Measurements from ENCODE around the gene KRT73. TPM values are rescaled to one million over a fixed set of nuclear protein-coding genes. Genes with fewer than 3 reads are reported as not detected.
A peak's percentile ranks its signal among the peaks of the same experiment; 100 is the strongest.

The KRT73 gene
- total RNA-seq, 1 experiment from 2014 or later: not detected

DNA sequence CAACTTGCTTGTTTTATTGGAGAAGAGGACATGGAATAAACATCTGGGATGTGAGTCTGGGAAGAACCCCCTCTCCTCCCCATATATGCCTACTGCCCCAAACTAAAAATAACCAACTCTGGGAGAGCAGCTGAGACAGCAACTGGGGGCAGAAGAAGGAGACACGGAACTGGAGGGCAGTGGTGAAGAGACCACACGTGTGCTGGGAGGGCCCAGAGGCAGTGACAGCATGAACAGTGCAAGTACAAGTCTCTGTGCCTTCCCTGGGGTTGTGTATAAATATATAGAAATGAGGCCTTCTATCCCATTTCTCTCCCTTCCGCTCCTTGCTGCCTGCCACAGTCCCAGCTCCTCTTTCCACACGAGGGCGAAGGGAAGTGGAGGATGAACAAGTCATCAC is 4.0 kb upstream of the KRT73 start:
- H3K79me1 ChIP-seq (ENCODE audit: insufficient read depth, low read depth, low read length, poor library complexity, severe bottlenecking): no peaks in the 10 kb centered on the region
- no peak overlapping the region for H2BK5ac ChIP-seq (ENCODE audit: insufficient read length, low read length)
- no peak overlapping the region for H3K27ac Mint-ChIP-seq
- DNase-seq: peak; percentile 14
- no CpG with 5 or more reads among the region's 5 CpGs for WGBS (ENCODE audit: extremely low coverage, insufficient read length, low lambda C conversion rate)
- no peaks in the 10 kb centered on the region for H3K9me3 ChIP-seq (ENCODE audit: control insufficient read depth, low read depth, low read length)
- no peaks in the 10 kb centered on the region for H4K20me1 ChIP-seq (ENCODE audit: control insufficient read depth, insufficient read depth, insufficient read length)
- no peak overlapping the region for H2AFZ ChIP-seq (ENCODE audit: low read length)
- no peaks in the 10 kb centered on the region for H3K79me2 ChIP-seq (ENCODE audit: insufficient read depth, low read length)
- no peak overlapping the region for H4K8ac ChIP-seq (replicated peaks; ENCODE audit: insufficient read length, low read depth, low read length)
- no peak overlapping the region for H3K4me2 ChIP-seq (ENCODE audit: insufficient read depth, insufficient read length, low read length)
- H3K4ac ChIP-seq (ENCODE audit: low read depth, low read length): no peak overlapping the region
- H4K91ac ChIP-seq (ENCODE audit: insufficient read length, low read depth, low read length): no peak overlapping the region
- H2BK120ac ChIP-seq (ENCODE audit: low read depth, low read length, poor library complexity, severe bottlenecking): no peak overlapping the region
- no peaks in the 10 kb centered on the region for H3K9me3 Mint-ChIP-seq
- peaks cover 7% of the 10 kb centered on the region for H3K27me3 Mint-ChIP-seq (ENCODE audit: low read depth)
- H3K4me3 Mint-ChIP-seq: no peak overlapping the region
- H2BK20ac ChIP-seq (ENCODE audit: low read depth, low read length, poor library complexity, severe bottlenecking): no peak overlapping the region
- H3K14ac ChIP-seq (ENCODE audit: insufficient read depth, low read length): no peak overlapping the region
- H2BK15ac ChIP-seq (ENCODE audit: low read depth, low read length): no peak overlapping the region
- no peak overlapping the region for H2AK5ac ChIP-seq (ENCODE audit: insufficient read length, low read length)
- no peaks in the 10 kb centered on the region for H3K36me3 Mint-ChIP-seq (ENCODE audit: insufficient read depth in 1 of 3, low read depth in 3 of 3)
- no peaks in the 10 kb centered on the region for H3K4me1 ChIP-seq (ENCODE audit: insufficient read depth, low read length)
- no peak overlapping the region for H3K18ac ChIP-seq (ENCODE audit: insufficient read length, low read depth, low read length)
- no peak overlapping the region for H3K27ac ChIP-seq (ENCODE audit: insufficient read length, low read depth, low read length)
- TF ChIP-seq CTCF (conservative IDR thresholded peaks at IDR 0.05): no peak
- no peak overlapping the region for H3K56ac ChIP-seq (ENCODE audit: insufficient read length, low read depth, low read length)
- H3K4me1 Mint-ChIP-seq: peaks cover 14 to 19% of the 10 kb centered on the region in 2 experiments
- H3K27me3 ChIP-seq (ENCODE audit: insufficient read depth, low read length): no peaks in the 10 kb centered on the region
- H3K9ac ChIP-seq (ENCODE audit: extremely low read depth, insufficient read length, low read length): no peak overlapping the region
- no peak overlapping the region for H3K23ac ChIP-seq (ENCODE audit: insufficient read length, low read depth, low read length)
- no peak overlapping the region for H3T11ph ChIP-seq (ENCODE audit: low read length)
- H4K5ac ChIP-seq (ENCODE audit: insufficient read length, low read depth, low read length): no peak overlapping the region
- H3K23me2 ChIP-seq (ENCODE audit: insufficient read length, low read depth, low read length, poor library complexity, severe bottlenecking): no peaks in the 10 kb centered on the region
- no peak overlapping the region for H2BK12ac ChIP-seq (ENCODE audit: insufficient read length, low read depth, low read length)
